HT1080 (cell line): ENCODE results near the gene NAT8. TPM values are rescaled to one million over a fixed set of nuclear protein-coding genes. Genes with fewer than 3 reads are reported as not detected.
"Not testable (repeated sequence)": the region's sequence is repeated elsewhere in the genome, so short reads cannot be mapped to it uniquely, and the experiment has no call there.

Experiments used
- DNase-seq: peaks from one replicate; pipeline ENCODE4 v3.0.0-alpha.2; 2015; ENCODE audit warnings: low read depth
- total RNA-seq: library from RNA; depleted of rRNA; stranded (reverse); fragments of >200 nt; shearing (Covaris generic); gene quantifications from 2 replicates; pipeline ENCODE4 v1.2.3, GENCODE V29; 2014; rRNA removed

NAT8 gene
- total RNA-seq, 1 experiment from 2014 or later = not detected

DNA sequence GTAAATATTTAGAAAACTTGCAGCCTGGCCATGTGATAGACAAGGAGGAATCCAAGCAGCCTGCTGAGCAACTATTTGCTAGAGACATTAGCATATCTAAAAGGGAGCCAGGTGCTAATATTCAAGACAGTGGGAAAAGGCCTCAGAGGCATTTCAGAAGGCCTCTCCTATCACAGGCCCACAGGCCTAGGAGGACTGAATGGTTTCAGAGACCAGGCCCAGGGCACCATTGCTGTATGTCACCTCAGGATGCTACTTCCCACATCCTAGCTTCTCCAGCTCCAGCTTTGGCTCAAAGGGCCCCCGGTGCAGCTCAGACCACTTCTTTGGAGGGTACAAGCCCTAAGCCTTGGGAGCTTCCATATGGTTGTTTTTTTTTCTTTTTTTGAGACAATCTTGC, 3.8 kb downstream of the NAT8 start:
- no peak for DNase-seq

DNA sequence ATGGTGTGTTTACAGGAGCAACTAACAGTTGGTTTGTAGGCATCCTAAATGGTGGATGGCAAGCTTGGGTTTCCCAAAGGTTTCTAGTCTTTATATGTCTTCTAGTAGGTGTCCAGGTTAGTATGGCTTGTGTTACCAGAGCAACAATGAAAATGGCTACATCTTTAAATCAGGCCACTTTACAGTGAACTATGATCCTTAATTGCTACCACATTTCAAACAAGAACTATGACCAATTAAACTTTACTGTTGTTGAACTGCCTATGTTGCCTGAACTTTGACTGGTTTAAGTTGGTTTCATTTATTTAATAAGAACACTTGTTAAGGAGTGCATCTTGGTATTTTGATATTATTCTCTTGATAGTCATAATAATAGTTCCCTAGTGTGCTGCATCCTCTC, 5.2 kb downstream of the NAT8 start:
- not testable (repeated sequence) for DNase-seq

DNA sequence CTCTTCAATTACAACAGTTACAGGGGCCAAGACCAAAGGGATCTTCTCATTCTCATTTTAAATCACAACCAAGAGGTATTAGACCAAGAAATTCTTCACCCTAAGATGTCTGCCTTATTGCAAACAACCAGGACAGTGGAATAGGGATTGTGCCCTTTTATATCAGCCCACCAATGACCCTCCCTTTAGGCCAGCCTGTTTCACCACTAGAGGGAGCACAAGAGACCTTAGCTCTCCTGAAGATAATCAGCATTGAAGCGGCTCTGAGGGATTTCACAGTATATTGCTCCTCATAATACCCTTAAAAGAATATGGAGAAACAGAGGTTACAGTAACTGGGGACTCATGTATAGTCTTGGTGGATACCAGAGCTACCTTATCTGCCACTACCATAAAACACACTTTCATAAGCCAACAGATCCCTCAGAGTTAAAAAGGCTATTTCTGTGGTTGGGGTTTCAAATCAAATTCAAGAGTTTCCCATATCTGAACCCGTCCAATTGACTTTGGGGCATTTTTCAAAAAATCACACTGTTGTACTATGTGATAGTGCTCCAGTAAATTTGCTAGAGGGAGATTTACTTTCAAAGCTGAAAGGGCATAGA, 11.5 kb downstream of the NAT8 start:
- peak; percentile 39 for DNase-seq

DNA sequence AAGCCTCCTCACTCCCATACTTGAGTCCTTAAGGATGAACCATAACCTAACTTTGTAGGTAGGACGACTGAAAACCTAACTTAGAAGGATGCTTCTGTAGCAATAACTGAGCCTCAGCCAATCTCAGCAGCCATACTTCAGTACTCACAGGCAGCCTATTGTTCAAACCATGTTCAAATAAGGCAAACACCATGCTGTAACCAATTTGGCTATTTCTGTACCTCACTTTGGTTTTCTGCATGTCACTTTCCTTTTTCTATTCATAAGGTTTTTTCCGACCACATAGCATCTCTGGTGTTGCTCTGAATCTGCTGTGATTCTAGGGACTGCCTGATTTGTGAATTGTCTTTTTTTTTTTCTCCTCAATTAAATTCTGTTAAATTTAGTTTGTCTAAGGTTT, 13.7 kb downstream of the NAT8 start:
- DNase-seq = not testable (repeated sequence)

DNA sequence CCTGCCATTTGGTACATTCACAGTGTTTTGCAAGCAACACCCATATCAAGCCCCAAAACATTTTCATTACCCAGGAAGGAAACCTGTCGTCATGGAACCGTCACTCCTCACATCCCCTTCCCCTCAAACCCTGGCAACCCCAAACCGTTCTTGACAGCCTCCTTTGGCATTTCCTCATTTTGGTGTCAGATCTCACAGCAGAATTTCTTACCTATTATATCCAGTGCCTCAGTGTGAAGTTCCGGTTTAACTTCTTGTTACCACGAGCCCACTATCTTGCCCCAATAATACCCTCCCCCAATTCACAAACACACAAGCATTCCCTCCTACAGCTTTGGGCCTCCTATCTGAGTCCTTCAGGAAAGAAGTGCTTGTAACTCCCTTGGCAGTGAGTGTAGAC, 16.0 kb downstream of the NAT8 start:
- not testable (repeated sequence) for DNase-seq

DNA sequence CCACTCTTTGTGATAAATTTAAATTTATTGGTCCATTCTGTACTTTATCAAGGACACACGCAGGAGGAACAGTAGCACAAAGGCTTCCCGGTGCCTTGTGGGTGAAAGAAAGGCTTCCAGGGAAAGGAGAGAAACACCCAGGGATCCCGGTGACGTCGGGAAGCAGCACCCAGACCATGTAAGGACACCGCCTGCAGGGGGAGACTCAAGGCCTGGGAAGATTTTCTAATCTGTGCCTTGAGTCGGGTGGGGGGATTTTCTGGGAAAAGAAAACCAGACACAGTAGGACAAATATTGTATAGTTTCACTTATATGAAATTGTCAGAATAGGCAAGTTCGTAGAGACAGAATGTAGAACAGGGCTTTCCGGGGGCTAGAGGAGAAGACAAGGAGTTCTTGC, 17.6 kb downstream of the NAT8 start:
- DNase-seq = not testable (repeated sequence)

DNA sequence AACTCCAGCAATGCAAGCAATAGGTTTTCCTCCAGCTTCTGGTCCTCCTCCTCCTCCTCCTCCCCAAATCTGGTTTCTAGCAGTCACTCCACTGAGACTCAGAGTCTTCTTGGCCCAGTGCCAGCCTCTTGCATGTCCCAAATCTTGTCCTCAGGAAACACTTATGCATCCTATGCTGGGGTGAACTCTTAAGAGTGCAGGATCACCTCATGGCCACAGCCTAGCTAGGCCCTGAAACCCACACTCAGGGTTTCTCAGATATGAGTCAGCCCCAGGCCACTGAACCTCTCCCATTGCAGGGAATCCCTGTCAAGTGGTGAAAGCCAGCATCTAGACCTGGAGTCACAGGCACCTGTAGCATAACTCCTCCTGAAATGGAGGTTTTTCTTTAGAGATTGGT, 18.2 kb downstream of the NAT8 start:
- peak; percentile 25 for DNase-seq

DNA sequence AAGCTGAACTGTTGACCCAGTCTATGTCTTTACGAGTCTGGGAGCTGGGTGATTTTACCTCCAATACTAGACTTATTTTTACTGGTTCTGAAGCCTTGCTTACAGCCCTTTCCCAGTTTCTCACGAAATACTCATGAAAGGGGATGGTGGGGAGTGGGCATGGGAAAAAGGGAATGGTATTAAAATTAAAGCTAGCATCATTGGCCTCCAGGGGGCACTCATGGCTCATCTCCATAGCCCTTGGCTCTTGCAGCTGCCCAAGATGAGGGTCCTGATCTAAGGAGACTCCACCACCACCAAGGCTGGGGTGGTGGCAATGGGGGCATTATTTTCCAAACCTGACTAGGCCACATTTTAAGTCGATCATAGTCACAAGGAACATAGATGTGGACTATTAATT, 22.3 kb downstream of the NAT8 start:
- not testable (repeated sequence) for DNase-seq

DNA sequence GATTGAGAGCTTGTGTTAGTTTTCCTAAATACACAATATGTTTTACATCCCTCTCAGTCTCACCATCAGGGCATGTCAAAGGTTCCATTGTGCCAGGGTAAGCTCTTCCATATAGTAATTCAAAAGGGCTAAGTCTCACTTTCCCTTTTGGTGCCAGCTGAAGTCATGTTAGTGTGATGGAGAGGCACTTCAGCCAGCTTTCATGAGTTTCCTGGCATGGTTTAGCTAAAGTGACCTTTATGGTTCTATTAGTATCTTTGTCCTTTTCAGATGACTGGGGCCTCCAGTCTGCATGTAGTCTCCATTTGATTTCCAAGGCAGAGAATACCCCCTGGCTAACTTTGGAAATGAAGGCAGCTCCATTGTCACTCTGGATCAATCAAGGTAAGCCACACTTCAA, 27.2 kb downstream of the NAT8 start:
- DNase-seq = no peak

DNA sequence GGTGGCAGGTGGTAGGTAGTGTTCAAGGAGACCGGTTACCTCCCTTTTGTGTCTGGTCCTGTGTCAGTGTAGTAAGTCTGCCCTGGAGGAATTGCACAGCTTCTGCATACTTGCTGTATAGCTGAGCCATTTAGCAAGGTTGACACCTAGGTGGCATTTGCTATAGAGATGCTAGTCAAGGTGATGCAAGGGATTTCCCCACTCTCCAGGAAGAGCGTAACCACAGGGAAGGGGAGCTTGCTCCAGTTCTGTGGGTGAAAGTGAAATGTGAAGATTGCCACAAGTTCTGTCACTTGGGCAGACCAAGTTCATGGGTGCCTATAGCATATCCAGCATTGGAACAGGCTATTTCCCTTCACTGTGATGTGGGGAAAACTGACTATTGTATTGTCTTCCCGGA, 28.1 kb downstream of the NAT8 start:
- no peak for DNase-seq

DNA sequence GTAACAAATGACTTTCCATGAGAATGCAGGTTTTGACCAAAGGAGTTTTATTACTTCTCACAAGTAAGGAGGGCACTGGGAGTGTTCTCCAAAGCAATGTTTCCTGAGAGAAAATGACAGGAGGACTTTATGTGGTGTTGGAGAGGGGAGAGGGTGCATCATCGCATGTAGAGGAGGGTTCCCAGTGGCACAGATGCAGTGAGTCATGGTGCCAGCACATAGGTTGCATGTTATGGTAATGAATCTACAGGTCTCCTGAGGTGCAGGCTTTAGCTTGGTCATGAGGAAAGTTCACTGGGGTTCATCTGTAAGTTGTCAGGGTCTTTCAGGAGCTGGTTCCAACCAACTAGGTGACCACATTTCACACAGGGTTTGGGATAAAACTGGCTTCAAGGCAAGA, 30.4 kb downstream of the NAT8 start:
- DNase-seq = peak; percentile 50

DNA sequence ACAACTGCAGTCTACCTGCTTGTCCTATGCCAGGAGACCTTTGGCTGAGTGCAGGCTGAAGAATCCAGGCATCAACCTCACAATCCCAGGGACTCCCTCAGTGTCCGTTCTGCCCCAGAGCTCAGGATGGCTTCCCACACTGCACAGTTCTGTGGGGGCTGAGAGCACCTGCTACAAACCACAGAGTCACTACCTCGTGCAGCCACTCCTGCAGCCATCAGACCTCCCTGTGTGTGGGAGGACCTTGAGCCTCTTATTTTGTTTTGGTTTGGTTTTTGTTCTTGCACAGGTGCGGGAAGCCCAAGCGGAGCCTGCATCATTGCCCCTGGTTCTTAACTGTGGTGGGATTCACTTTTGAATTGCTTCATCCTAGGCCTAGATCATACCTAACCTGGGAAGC, 31.0 kb downstream of the NAT8 start:
- DNase-seq = no peak

DNA sequence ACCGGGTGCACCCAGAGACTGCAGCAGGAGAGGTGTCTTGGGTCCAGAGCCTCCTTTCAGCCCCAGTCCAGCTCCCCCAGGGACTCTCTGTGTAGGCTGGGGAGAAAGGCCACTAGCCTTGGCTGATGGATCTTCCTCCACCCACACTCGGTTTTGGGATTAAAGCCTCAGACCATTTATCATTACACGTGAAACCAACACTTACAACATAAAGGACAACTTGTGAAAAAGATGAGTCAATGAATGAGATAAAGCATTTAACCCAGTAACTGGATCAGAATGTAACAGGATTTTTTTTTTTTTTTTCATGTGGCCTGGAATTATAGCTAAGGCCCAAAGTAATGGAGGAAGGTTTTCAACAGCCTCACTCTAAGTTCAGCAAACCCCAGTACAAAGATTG, 32.1 kb downstream of the NAT8 start:
- DNase-seq = no peak

DNA sequence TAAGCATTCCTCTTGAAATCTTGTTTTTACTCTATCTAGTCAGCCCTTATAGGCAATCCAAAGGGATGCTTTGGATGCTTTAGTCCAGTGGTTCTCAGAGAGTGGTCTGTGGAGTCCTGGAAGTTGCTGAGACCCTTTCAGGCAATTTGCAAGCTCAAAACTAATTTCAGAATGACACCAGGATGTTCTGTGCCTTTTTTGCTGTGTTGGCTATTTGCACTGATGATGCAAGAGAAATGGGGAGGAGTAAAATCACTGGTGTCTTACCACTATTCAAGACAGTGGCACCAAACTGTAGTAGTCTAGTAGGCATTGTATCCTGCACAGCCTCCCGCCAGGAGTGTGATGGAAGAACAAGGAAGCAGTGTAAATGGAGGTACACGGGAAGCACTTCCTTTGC, 37.6 kb downstream of the NAT8 start:
- not testable (repeated sequence) for DNase-seq

DNA sequence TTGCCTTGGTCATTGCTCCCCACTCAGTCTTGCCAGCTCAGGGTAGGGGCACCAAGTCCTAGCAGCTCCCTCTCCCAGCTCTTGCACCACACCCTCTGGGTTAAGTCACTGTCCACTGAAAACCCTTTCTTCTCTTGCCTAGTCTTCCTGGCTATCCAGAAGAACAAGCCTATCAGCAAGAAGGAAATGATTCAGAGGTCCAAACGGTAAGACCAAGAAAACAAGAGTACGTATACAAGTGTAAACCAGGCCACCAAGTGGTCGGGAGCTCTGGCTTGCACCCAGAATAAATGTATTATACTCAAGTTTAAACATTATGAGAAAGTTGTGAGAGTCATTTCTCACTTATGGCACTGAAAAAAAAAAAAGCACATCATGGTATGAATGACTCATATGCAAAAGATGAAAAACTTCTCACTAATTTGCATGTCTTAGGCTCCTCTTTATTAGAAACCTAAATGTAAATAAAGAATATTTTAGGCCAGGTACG, 39.1 kb downstream of the NAT8 start:
- DNase-seq = peak; percentile 60

DNA sequence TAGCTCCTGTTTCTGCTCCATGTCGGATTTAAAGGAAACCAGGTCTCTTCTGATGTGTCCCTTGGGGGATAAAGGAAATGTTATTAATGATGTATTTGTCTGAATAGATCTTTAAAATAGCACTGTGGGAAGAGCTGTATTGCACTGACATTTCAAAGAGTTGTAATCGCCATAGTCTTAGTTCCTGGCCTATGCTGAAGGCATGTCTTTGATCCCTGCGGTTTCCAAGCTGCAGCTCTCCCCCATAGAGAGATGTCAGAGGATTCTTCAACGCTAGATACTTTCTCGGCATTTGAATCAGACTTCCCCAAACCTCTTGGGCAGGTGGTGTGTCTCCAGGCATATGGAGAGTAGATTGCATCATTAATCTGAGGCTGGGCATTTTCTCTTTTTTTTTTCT, 40.4 kb downstream of the NAT8 start:
- DNase-seq = no peak

DNA sequence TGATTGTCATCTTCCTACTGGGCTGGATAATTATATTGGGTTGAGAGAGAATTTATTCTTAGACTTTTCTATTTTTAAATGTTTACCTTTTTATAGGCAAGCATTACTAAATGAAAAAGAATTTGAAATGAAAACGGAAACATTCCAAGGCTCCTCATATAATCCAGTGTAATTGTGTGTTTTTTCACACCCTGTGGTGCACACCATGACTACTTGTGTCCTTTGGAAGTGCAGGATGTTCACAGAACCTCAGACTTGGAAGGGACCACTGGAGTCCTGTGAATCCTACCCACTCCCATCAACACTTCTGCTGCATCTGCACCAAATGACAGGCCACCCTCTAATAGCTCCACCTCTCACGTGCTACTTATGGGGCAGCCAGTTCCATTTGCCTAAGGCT, 48.0 kb downstream of the NAT8 start:
- DNase-seq = no peak

DNA sequence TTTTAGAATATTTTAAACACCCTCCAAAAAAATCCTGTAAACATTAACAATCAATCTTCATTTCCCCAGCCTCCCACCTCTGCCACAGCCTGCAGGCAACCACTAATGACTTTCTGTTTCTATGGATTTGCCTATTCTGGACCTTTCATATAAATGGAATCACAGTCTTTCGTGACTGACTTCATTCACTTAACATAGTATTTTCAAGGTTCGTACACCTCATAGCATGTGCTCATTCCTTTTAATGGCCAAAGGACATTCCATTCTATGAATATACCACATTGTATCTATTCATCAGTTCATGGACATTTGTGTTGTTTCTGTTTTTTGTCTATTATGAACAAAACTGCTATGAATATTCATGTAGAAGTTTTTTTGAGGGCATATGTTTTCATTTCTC, 48.5 kb downstream of the NAT8 start:
- DNase-seq = no peak

Other genes starting within 250 kb of the NAT8 start
- gene TPRKB, start 94.9 kb upstream of the NAT8 start, total RNA-seq = 94.5 and 97.8 TPM in 2 replicates
- 38.0 and 49.5 TPM in 2 replicates for gene DUSP11, start 137.7 kb upstream of the NAT8 start, total RNA-seq
- not detected in 2 replicates for gene C2orf78, start 141.8 kb upstream of the NAT8 start, total RNA-seq
- gene STAMBP, start 186.5 kb upstream of the NAT8 start, total RNA-seq = 41.2 and 52.8 TPM in 2 replicates